Neural progenitor cell (in vitro differentiated cells): ENCODE measurements around the gene PMEL.

Experiments used
- EZH2 ChIP-seq: fragments of 200-600 bp; sonication (generic); IDR thresholded peaks from 2 replicates; pipeline ENCODE4 v1.6.1; 2017; ENCODE audit warnings: antibody characterized with exemption, mild to moderate bottlenecking, moderate library complexity
- EZH2phosphoT487 ChIP-seq: fragments of 200-600 bp; sonication (generic); IDR thresholded peaks from 2 replicates; pipeline ENCODE4 v1.6.1; 2017; ENCODE audit warnings: antibody characterized with exemption
- TF ChIP-seq, protein P1 (sequence below): fragments of 200-600 bp; sonication (generic); IDR thresholded peaks from 2 replicates; pipeline ENCODE4 v1.5.1; 2017; ENCODE audit warnings: antibody characterized with exemption, mild to moderate bottlenecking

DNA sequence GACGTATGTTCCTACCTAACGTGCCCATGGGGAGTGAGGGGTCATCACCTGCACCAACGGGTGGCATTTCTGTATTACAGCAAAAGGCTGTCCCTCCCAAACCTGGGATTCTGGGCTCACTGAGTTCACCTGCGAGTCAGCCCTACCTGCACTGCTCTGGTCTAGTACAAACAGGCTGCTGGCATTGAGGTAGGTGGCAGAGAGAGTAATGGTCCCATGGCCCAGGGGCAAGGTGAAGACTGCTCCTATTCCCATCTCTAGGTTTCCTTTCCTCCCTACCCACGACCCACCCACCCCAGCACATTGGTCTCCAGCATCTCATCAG lies 31.7 kb upstream of the PMEL start:
- TF ChIP-seq, protein P1, sequence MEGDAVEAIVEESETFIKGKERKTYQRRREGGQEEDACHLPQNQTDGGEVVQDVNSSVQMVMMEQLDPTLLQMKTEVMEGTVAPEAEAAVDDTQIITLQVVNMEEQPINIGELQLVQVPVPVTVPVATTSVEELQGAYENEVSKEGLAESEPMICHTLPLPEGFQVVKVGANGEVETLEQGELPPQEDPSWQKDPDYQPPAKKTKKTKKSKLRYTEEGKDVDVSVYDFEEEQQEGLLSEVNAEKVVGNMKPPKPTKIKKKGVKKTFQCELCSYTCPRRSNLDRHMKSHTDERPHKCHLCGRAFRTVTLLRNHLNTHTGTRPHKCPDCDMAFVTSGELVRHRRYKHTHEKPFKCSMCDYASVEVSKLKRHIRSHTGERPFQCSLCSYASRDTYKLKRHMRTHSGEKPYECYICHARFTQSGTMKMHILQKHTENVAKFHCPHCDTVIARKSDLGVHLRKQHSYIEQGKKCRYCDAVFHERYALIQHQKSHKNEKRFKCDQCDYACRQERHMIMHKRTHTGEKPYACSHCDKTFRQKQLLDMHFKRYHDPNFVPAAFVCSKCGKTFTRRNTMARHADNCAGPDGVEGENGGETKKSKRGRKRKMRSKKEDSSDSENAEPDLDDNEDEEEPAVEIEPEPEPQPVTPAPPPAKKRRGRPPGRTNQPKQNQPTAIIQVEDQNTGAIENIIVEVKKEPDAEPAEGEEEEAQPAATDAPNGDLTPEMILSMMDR: no peak
- TF ChIP-seq EZH2: no peak
- TF ChIP-seq EZH2phosphoT487: no peak
